ENCODE results near the gene TSPAN3.

- TF ChIP-seq POLR2A (IDR thresholded peaks at IDR 0.05) (no peak), POLR2AphosphoS5 (IDR thresholded peaks at IDR 0.05) (no peak)
Measured at GRCh38 chr15:77066971-77067690, 3.8 kb downstream of the TSPAN3 start.
